H9 (cell line): ENCODE data around the gene PIK3R4. TPM values are rescaled to one million over a fixed set of nuclear protein-coding genes. Genes with fewer than 3 reads are reported as not detected.

Source experiments
- DNase-seq: peaks from one replicate; pipeline ENCODE4 v3.0.0-alpha.2; 2017
- H2AFZ ChIP-seq: one replicate; pipeline ENCODE4 v1.6.1; 2013; ENCODE audit warnings: mild to moderate bottlenecking, low read length, control low read depth, moderate library complexity
- H2AK5ac ChIP-seq: 2 replicates; pipeline ENCODE4 v1.6.1; 2013; ENCODE audit warnings: low read length, control low read depth, mixed read lengths; ENCODE audit not compliant: insufficient read length
- H2BK120ac ChIP-seq: one replicate; pipeline ENCODE4 v1.6.1; 2013; ENCODE audit warnings: low read depth, mild to moderate bottlenecking, low read length, control low read depth, inconsistent platforms; ENCODE audit not compliant: poor library complexity, severe bottlenecking
- H2BK12ac ChIP-seq: 2 replicates; pipeline ENCODE4 v1.6.1; 2013; ENCODE audit warnings: low read length, control low read depth, mixed read lengths, low read depth; ENCODE audit not compliant: insufficient read length
- H2BK15ac ChIP-seq: 2 replicates; pipeline ENCODE4 v1.6.1; 2013; ENCODE audit warnings: low read depth, low read length, control low read depth
- H2BK20ac ChIP-seq: one replicate; pipeline ENCODE4 v1.6.1; 2013; ENCODE audit warnings: low read depth, mild to moderate bottlenecking, low read length, control low read depth, inconsistent platforms; ENCODE audit not compliant: poor library complexity, severe bottlenecking
- H2BK5ac ChIP-seq: 2 replicates; pipeline ENCODE4 v1.6.1; 2013; ENCODE audit warnings: low read length, control low read depth, mixed read lengths; ENCODE audit not compliant: insufficient read length
- H3K14ac ChIP-seq: 2 replicates; pipeline ENCODE4 v1.6.1; 2013; ENCODE audit warnings: low read length, control low read depth; ENCODE audit not compliant: insufficient read depth
- H3K18ac ChIP-seq: 2 replicates; pipeline ENCODE4 v1.6.1; 2013; ENCODE audit warnings: low read depth, mild to moderate bottlenecking, mixed read lengths, low read length, control low read depth; ENCODE audit not compliant: insufficient read length
- H3K23ac ChIP-seq: 2 replicates; pipeline ENCODE4 v1.6.1; 2013; ENCODE audit warnings: low read length, control low read depth, mixed read lengths, low read depth; ENCODE audit not compliant: insufficient read length
- H3K23me2 ChIP-seq: 2 replicates; pipeline ENCODE4 v1.6.1; 2013; ENCODE audit warnings: low read depth, mild to moderate bottlenecking, mixed read lengths, low read length, control low read depth; ENCODE audit not compliant: insufficient read length, poor library complexity, severe bottlenecking
- H3K27ac ChIP-seq: 2 replicates; pipeline ENCODE4 v1.5.1; 2013; ENCODE audit warnings: low read length, control low read depth, mixed read lengths, low read depth; ENCODE audit not compliant: insufficient read length
- H3K27me3 ChIP-seq: 2 replicates; pipeline ENCODE4 v1.6.1; 2013; ENCODE audit warnings: low read length, control low read depth, inconsistent platforms; ENCODE audit not compliant: insufficient read depth
- H3K4ac ChIP-seq: 2 replicates; pipeline ENCODE4 v1.6.1; 2013; ENCODE audit warnings: low read depth, mild to moderate bottlenecking, control low read depth, inconsistent platforms, low read length, moderate library complexity
- H3K4me1 ChIP-seq: 2 replicates; pipeline ENCODE4 v1.6.1; 2013; ENCODE audit warnings: low read length, control low read depth, inconsistent platforms; ENCODE audit not compliant: insufficient read depth
- H3K4me2 ChIP-seq: 2 replicates; pipeline ENCODE4 v1.6.1; 2013; ENCODE audit warnings: low read length, control low read depth, mixed read lengths; ENCODE audit not compliant: insufficient read length, insufficient read depth
- H3K56ac ChIP-seq: 2 replicates; pipeline ENCODE4 v1.6.1; 2013; ENCODE audit warnings: low read depth, mild to moderate bottlenecking, mixed read lengths, low read length, control low read depth; ENCODE audit not compliant: insufficient read length
- H3K79me1 ChIP-seq: 2 replicates; pipeline ENCODE4 v1.6.1; 2013; ENCODE audit warnings: low read depth, mild to moderate bottlenecking, moderate library complexity, low read length, control low read depth, inconsistent platforms; ENCODE audit not compliant: insufficient read depth, poor library complexity, severe bottlenecking
- H3K79me2 ChIP-seq: 2 replicates; pipeline ENCODE4 v1.6.1; 2013; ENCODE audit warnings: low read length, control low read depth, inconsistent platforms; ENCODE audit not compliant: insufficient read depth
- H3K9ac ChIP-seq: 2 replicates; pipeline ENCODE4 v1.6.1; 2013; ENCODE audit warnings: low read length, control low read depth, mixed read lengths; ENCODE audit not compliant: insufficient read length; ENCODE audit errors: extremely low read depth
- H3K9me3 ChIP-seq: one replicate; pipeline ENCODE4 v1.6.1; 2013; ENCODE audit warnings: low read depth, low read length, inconsistent platforms; ENCODE audit not compliant: control insufficient read depth
- H3T11ph ChIP-seq: one replicate; pipeline ENCODE4 v1.6.1; 2013; ENCODE audit warnings: mild to moderate bottlenecking, low read length, control low read depth, inconsistent platforms
- H4K20me1 ChIP-seq: one replicate; pipeline ENCODE4 v1.6.1; 2013; ENCODE audit not compliant: control insufficient read depth, insufficient read length, insufficient read depth
- H4K5ac ChIP-seq: 2 replicates; pipeline ENCODE4 v1.6.1; 2013; ENCODE audit warnings: low read depth, mild to moderate bottlenecking, mixed read lengths, low read length, control low read depth; ENCODE audit not compliant: insufficient read length
- H4K8ac ChIP-seq: replicated peaks from 2 replicates; pipeline ENCODE4 v1.6.1; 2013; ENCODE audit warnings: low read length, control low read depth, mixed read lengths, low read depth; ENCODE audit not compliant: insufficient read length
- H4K91ac ChIP-seq: 2 replicates; pipeline ENCODE4 v1.6.1; 2013; ENCODE audit warnings: low read depth, mild to moderate bottlenecking, moderate library complexity, mixed read lengths, low read length, control low read depth; ENCODE audit not compliant: insufficient read length
- H3K27ac Mint-ChIP-seq, 3 experiments: 2 replicates in 2 of 3; 3 replicates in 1 of 3; pipeline ENCODE4 v1.8.0; 2020 to 2021; ENCODE audit warnings: mixed read lengths in 3 of 3, mild to moderate bottlenecking in 1 of 3, moderate library complexity in 1 of 3
- H3K27me3 Mint-ChIP-seq: 2 replicates; pipeline ENCODE4 v1.8.0; 2021; ENCODE audit warnings: low read depth, mild to moderate bottlenecking, moderate library complexity, mixed read lengths
- H3K36me3 Mint-ChIP-seq, 3 experiments: 2 replicates in 2 of 3; 3 replicates in 1 of 3; pipeline ENCODE4 v1.8.0; 2020 to 2021; ENCODE audit warnings: low read depth in 3 of 3, mixed read lengths in 3 of 3; ENCODE audit not compliant: insufficient read depth in 1 of 3
- H3K4me1 Mint-ChIP-seq, 2 experiments: 2 replicates each; pipeline ENCODE4 v1.8.0; 2020; ENCODE audit warnings: mixed read lengths in 2 of 2
- H3K4me3 Mint-ChIP-seq, 2 experiments: 2 replicates in 1 of 2; 3 replicates in 1 of 2; pipeline ENCODE4 v1.8.0; 2020 to 2021; ENCODE audit warnings: mild to moderate bottlenecking in 2 of 2, mixed read lengths in 2 of 2, moderate library complexity in 1 of 2
- H3K9me3 Mint-ChIP-seq, 2 experiments: 2 replicates in 1 of 2; 3 replicates in 1 of 2; pipeline ENCODE4 v1.8.0; 2020; ENCODE audit warnings: mild to moderate bottlenecking in 2 of 2, mixed read lengths in 2 of 2, moderate library complexity in 1 of 2
- CTCF ChIP-seq: fragments of 200-600 bp; sonication (generic); conservative IDR thresholded peaks from 3 replicates; pipeline ENCODE4 v1.8.0; 2021; ENCODE audit warnings: antibody characterized with exemption, mild to moderate bottlenecking
- total RNA-seq: library from RNA; stranded (reverse); gene quantifications from 2 replicates; pipeline ENCODE4 v1.2.1, GENCODE V29; 2021

The PIK3R4 gene
- total RNA-seq, 1 experiment from 2014 or later = 28.6 TPM

DNA sequence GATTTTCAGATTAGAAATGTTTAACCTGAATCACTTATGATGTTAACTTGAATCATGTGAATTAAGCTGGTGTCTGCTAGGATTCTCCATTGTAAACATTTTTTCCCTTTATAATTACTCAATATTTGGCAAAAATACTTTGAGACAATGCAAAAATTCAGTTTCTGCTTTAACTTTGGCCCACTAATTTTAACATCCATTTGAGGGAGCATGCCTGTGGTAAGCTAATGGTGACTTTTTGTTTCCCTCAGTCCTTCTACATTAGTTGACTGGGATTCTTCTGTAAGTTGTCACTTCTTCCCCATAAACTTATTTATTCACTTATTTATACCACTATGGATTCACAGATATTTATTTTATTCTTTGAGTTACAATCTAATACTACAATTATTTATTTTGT is 59.3 kb downstream of the PIK3R4 start:
- peaks cover 9 to 42% (median 33%) of the 10 kb centered on the region in 3 experiments; a peak in 6 of 7 replicates for H3K36me3 Mint-ChIP-seq
- H3K4me3 Mint-ChIP-seq = no peak overlapping the region
- no peak overlapping the region for H3K18ac ChIP-seq
- H3K27ac ChIP-seq = no peak overlapping the region
- DNase-seq = no peak
- H2BK15ac ChIP-seq = no peak overlapping the region
- H3K23me2 ChIP-seq = no peaks in the 10 kb centered on the region
- no peak overlapping the region for H3K14ac ChIP-seq
- H3K56ac ChIP-seq = no peak overlapping the region
- H3K27me3 ChIP-seq = no peaks in the 10 kb centered on the region
- TF ChIP-seq CTCF = no peak
- no peaks in the 10 kb centered on the region for H3K9me3 ChIP-seq
- H2AK5ac ChIP-seq = no peak overlapping the region
- no peaks in the 10 kb centered on the region for H3K9me3 Mint-ChIP-seq
- no peaks in the 10 kb centered on the region for H3K79me1 ChIP-seq
- no peaks in the 10 kb centered on the region for H3K79me2 ChIP-seq
- H2BK12ac ChIP-seq = no peak overlapping the region
- no peak overlapping the region for H2AFZ ChIP-seq
- no peak overlapping the region for H2BK5ac ChIP-seq
- no peak overlapping the region for H4K8ac ChIP-seq
- no peak overlapping the region for H3K23ac ChIP-seq
- no peak overlapping the region for H4K5ac ChIP-seq
- H3K4me2 ChIP-seq = no peak overlapping the region
- H4K20me1 ChIP-seq = no peaks in the 10 kb centered on the region
- H4K91ac ChIP-seq = no peak overlapping the region
- H3K27ac Mint-ChIP-seq = no peak overlapping the region
- H3K27me3 Mint-ChIP-seq = no peaks in the 10 kb centered on the region
- H3K4ac ChIP-seq = no peak overlapping the region
- no peaks in the 10 kb centered on the region for H3K4me1 Mint-ChIP-seq
- no peak overlapping the region for H3K9ac ChIP-seq
- H3T11ph ChIP-seq = no peak overlapping the region
- no peak overlapping the region for H2BK20ac ChIP-seq
- H2BK120ac ChIP-seq = no peak overlapping the region
- no peaks in the 10 kb centered on the region for H3K4me1 ChIP-seq
